ENCODE data around the gene ACSBG1. TPM values are rescaled to one million over a fixed set of nuclear protein-coding genes. Genes with fewer than 3 reads are reported as not detected.

Gene ACSBG1
- total and polyA plus RNA-seq, 2 of the 8 experiments (the other 6 are each of a cell fraction or from before 2014, with no cell fraction given): 5.4 to 7.1 TPM

DNA sequence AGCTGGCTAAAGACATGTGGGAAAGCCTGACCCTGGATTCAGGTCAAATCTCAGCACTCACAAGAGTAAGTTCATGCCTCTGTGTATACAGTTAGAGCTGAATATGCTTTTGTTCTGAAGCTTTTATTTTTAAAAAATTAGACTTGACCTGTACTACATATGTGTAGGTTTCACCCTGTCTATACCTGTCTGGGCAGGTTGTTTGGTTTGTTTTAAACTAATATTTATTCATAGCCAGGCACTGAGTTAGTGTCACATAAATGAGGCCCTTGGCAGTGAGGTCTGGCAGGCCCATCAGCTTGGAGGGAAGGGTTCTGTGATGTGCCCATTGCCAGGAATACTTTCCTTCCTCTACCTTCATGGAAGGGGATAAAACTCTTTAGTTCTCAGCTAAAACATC is 31.9 kb upstream of the ACSBG1 start (continued):
- TF ChIP-seq, protein P1, sequence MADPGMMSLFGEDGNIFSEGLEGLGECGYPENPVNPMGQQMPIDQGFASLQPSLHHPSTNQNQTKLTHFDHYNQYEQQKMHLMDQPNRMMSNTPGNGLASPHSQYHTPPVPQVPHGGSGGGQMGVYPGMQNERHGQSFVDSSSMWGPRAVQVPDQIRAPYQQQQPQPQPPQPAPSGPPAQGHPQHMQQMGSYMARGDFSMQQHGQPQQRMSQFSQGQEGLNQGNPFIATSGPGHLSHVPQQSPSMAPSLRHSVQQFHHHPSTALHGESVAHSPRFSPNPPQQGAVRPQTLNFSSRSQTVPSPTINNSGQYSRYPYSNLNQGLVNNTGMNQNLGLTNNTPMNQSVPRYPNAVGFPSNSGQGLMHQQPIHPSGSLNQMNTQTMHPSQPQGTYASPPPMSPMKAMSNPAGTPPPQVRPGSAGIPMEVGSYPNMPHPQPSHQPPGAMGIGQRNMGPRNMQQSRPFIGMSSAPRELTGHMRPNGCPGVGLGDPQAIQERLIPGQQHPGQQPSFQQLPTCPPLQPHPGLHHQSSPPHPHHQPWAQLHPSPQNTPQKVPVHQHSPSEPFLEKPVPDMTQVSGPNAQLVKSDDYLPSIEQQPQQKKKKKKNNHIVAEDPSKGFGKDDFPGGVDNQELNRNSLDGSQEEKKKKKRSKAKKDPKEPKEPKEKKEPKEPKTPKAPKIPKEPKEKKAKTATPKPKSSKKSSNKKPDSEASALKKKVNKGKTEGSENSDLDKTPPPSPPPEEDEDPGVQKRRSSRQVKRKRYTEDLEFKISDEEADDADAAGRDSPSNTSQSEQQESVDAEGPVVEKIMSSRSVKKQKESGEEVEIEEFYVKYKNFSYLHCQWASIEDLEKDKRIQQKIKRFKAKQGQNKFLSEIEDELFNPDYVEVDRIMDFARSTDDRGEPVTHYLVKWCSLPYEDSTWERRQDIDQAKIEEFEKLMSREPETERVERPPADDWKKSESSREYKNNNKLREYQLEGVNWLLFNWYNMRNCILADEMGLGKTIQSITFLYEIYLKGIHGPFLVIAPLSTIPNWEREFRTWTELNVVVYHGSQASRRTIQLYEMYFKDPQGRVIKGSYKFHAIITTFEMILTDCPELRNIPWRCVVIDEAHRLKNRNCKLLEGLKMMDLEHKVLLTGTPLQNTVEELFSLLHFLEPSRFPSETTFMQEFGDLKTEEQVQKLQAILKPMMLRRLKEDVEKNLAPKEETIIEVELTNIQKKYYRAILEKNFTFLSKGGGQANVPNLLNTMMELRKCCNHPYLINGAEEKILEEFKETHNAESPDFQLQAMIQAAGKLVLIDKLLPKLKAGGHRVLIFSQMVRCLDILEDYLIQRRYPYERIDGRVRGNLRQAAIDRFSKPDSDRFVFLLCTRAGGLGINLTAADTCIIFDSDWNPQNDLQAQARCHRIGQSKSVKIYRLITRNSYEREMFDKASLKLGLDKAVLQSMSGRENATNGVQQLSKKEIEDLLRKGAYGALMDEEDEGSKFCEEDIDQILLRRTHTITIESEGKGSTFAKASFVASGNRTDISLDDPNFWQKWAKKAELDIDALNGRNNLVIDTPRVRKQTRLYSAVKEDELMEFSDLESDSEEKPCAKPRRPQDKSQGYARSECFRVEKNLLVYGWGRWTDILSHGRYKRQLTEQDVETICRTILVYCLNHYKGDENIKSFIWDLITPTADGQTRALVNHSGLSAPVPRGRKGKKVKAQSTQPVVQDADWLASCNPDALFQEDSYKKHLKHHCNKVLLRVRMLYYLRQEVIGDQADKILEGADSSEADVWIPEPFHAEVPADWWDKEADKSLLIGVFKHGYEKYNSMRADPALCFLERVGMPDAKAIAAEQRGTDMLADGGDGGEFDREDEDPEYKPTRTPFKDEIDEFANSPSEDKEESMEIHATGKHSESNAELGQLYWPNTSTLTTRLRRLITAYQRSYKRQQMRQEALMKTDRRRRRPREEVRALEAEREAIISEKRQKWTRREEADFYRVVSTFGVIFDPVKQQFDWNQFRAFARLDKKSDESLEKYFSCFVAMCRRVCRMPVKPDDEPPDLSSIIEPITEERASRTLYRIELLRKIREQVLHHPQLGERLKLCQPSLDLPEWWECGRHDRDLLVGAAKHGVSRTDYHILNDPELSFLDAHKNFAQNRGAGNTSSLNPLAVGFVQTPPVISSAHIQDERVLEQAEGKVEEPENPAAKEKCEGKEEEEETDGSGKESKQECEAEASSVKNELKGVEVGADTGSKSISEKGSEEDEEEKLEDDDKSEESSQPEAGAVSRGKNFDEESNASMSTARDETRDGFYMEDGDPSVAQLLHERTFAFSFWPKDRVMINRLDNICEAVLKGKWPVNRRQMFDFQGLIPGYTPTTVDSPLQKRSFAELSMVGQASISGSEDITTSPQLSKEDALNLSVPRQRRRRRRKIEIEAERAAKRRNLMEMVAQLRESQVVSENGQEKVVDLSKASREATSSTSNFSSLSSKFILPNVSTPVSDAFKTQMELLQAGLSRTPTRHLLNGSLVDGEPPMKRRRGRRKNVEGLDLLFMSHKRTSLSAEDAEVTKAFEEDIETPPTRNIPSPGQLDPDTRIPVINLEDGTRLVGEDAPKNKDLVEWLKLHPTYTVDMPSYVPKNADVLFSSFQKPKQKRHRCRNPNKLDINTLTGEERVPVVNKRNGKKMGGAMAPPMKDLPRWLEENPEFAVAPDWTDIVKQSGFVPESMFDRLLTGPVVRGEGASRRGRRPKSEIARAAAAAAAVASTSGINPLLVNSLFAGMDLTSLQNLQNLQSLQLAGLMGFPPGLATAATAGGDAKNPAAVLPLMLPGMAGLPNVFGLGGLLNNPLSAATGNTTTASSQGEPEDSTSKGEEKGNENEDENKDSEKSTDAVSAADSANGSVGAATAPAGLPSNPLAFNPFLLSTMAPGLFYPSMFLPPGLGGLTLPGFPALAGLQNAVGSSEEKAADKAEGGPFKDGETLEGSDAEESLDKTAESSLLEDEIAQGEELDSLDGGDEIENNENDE (IDR thresholded peaks at IDR 0.05; ENCODE audit: insufficient replicate concordance, low read length): no peak
- TF ChIP-seq FOSL1 (IDR thresholded peaks at IDR 0.05; ENCODE audit: insufficient read depth, low read depth, low read length) (no peak), MAFK (IDR thresholded peaks at IDR 0.05; ENCODE audit: low read depth, low read length) (no peak), POLR2A (IDR thresholded peaks at IDR 0.05; ENCODE audit: control extremely low read depth in 1 of 2, low read depth in 2 of 2, low read length in 2 of 2) (no peak), BRCA1 (IDR thresholded peaks at IDR 0.05; ENCODE audit: low read depth, low read length) (no peak), GABPA (IDR thresholded peaks at IDR 0.05; ENCODE audit: borderline replicate concordance, insufficient read depth, low read length) (no peak), PHF8 (conservative IDR thresholded peaks at IDR 0.05; ENCODE audit: low read depth, low read length) (no peak), RFX5 (IDR thresholded peaks at IDR 0.05; ENCODE audit: borderline replicate concordance, low read depth, low read length) (no peak), KDM1A (IDR thresholded peaks at IDR 0.05; ENCODE audit: borderline replicate concordance, low read length) (no peak)

Measured in H1 (cell line).